Aorta (tissue), 5 donors: ENCODE results near the gene XPO4. TPM values are rescaled to one million over a fixed set of nuclear protein-coding genes. Genes with fewer than 3 reads are reported as not detected.

ENCODE experiments used
- ATAC-seq: fragments of 200-7000 bp; cut with Tn5 transposase; one replicate; pipeline ENCODE4 v1.9.1; 2022; ENCODE audit warnings: moderate library complexity; ENCODE audit not compliant: low FRiP score
- DNase-seq, 2 donors: peaks; one replicate each; pipeline ENCODE4 v3.0.0-alpha.2; 2020
- H3K27ac ChIP-seq, 2 donors: one replicate each; pipeline ENCODE4 v1.5.1; 2013; ENCODE audit warnings: low read length in 2 of 2, mild to moderate bottlenecking in 2 of 2, moderate library complexity in 2 of 2, control low read depth in 1 of 2, inconsistent platforms in 1 of 2, low read depth in 1 of 2
- H3K27me3 ChIP-seq, 2 donors: one replicate each; pipeline ENCODE4 v1.6.1; 2013; ENCODE audit warnings: control low read depth in 1 of 2, low read length in 1 of 2, mild to moderate bottlenecking in 1 of 2, moderate library complexity in 1 of 2; ENCODE audit not compliant: insufficient read depth in 2 of 2, control insufficient read depth in 1 of 2
- H3K36me3 ChIP-seq, 2 donors: one replicate each; pipeline ENCODE4 v1.6.1; 2013; ENCODE audit warnings: control low read depth in 1 of 2, low read length in 1 of 2, mild to moderate bottlenecking in 1 of 2; ENCODE audit not compliant: insufficient read depth in 2 of 2, control insufficient read depth in 1 of 2
- H3K4me1 ChIP-seq, 2 donors: one replicate each; pipeline ENCODE4 v1.6.1; 2013; ENCODE audit warnings: low read length in 2 of 2, control low read depth in 1 of 2, mild to moderate bottlenecking in 1 of 2, moderate library complexity in 1 of 2; ENCODE audit not compliant: insufficient read depth in 2 of 2, control insufficient read depth in 1 of 2
- H3K4me3 ChIP-seq, 2 donors: one replicate each; pipeline ENCODE4 v1.5.1; 2013; ENCODE audit warnings: low read length in 2 of 2, control low read depth in 1 of 2, mild to moderate bottlenecking in 1 of 2
- H3K9me3 ChIP-seq: one replicate; pipeline ENCODE4 v1.6.1; 2013; ENCODE audit warnings: mild to moderate bottlenecking, low read length; ENCODE audit not compliant: control insufficient read depth
- WGBS, 2 donors: extraction: QIAGEN DNeasy Blood & Tissue Kit; methylation state at CpG; one replicate each; pipeline ENCODE4 v1.1.7; 2013; 5-methylcytosine and 5-hydroxymethylcytosine counted together
- intact Hi-C, 2 donors: fragments of 100-400 bp; cut with DNase I; formaldehyde crosslinking; loops; one replicate each; pipeline versions ENCODE4 v1.14.2 to v1.15.0; 2022
- polyA plus RNA-seq, 2 donors: library from polyadenylated mRNA; stranded (reverse); fragments of 200-250 nt; gene quantifications; one replicate each; pipeline ENCODE4 v1.2.3, GENCODE V29; 2013
- total RNA-seq, 2 donors: library from RNA; stranded (reverse); fragmentation: NEBNext Ultra II Directional; extraction: Animal tissue kit (Norgen Biotek cat#: 25700); gene quantifications; one replicate each; pipeline ENCODE4 v1.2.1, GENCODE V29; 2021
- donor health status: healthy with polysubstance abuse.
- donor health status: Bipolar disorder and iron deficiency.
- donor health status: DM: no; HTN: no; CAD: no.
- donor health status: DM: no; HTN: no; CAD: no.
- donor health status: DM: yes; HTN: yes; CAD: no.

The XPO4 gene
- total and polyA plus RNA-seq, 4 donors = 0.88 to 14.8 (median 7.7) TPM

GRCh38 chr13:20799726-20800416 is 102.7 kb downstream of the XPO4 start:
- no peaks in the 10 kb centered on the region for H3K9me3 ChIP-seq
- 63 to 72% methylated on average over 6 of the region's 6 CpGs for WGBS, 2 donors
- H3K36me3 ChIP-seq = peaks cover 6 to 7% of the 10 kb centered on the region in 2 donors
- peaks cover 0 to 2% of the 10 kb centered on the region in 2 donors for H3K4me1 ChIP-seq
- DNase-seq = no peak
- no peak for ATAC-seq
- intact Hi-C loops = no loop called here
- H3K27ac ChIP-seq = no peak overlapping the region
- H3K27me3 ChIP-seq = no peaks in the 10 kb centered on the region
- no peak overlapping the region for H3K4me3 ChIP-seq

GRCh38 chr13:20798027-20798426 is 104.5 kb downstream of the XPO4 start:
- Histone ChIP-seq H3K36me3 (peaks cover 6 to 7% of the 10 kb centered on the region in 2 donors), H3K4me3 (no peak overlapping the region), H3K4me1 (peaks cover 0 to 2% of the 10 kb centered on the region in 2 donors), H3K27ac (no peak overlapping the region), H3K9me3 (no peaks in the 10 kb centered on the region), H3K27me3 (no peaks in the 10 kb centered on the region)
- intact Hi-C loops = no loop called here
- ATAC-seq = no peak
- 90 to 92% methylated on average over 4 of the region's 4 CpGs for WGBS, 2 donors
- no peak for DNase-seq

GRCh38 chr13:20796791-20797508 is 105.6 kb downstream of the XPO4 start:
- Histone ChIP-seq H3K9me3 (no peaks in the 10 kb centered on the region), H3K4me3 (no peak overlapping the region), H3K4me1 (peaks cover 0 to 2% of the 10 kb centered on the region in 2 donors), H3K36me3 (peaks cover 6 to 7% of the 10 kb centered on the region in 2 donors), H3K27ac (no peak overlapping the region), H3K27me3 (no peaks in the 10 kb centered on the region)
- ATAC-seq (no peak), DNase-seq (no peak)
- intact Hi-C loops = no loop called here
- WGBS, 2 donors = 47 to 56% methylated on average over 5 of the region's 5 CpGs

- 94 to 98% methylated on average over 7 of the region's 7 CpGs for WGBS, 2 donors
- Histone ChIP-seq H3K4me1 (no peaks in the 10 kb centered on the region), H3K36me3 (peaks cover 3% of the 10 kb centered on the region in 2 donors), H3K27ac (no peak overlapping the region), H3K9me3 (no peaks in the 10 kb centered on the region), H3K27me3 (no peaks in the 10 kb centered on the region), H3K4me3 (no peak overlapping the region)
- ATAC-seq (no peak), DNase-seq (no peak)
- intact Hi-C loops = no loop called here
These were observed 112.9 kb downstream of the XPO4 start for GRCh38 chr13:20789665-20790064.

GRCh38 chr13:20788312-20788711 is 114.2 kb downstream of the XPO4 start:
- peaks cover 3% of the 10 kb centered on the region in 2 donors for H3K36me3 ChIP-seq
- H3K4me3 ChIP-seq = no peak overlapping the region
- no peaks in the 10 kb centered on the region for H3K4me1 ChIP-seq
- intact Hi-C loops = no loop called here
- H3K9me3 ChIP-seq = no peaks in the 10 kb centered on the region
- DNase-seq (no peak), ATAC-seq (no peak)
- no peak overlapping the region for H3K27ac ChIP-seq
- no peaks in the 10 kb centered on the region for H3K27me3 ChIP-seq
- 97 to 98% methylated on average over 1 of the region's 1 CpG for WGBS, 2 donors

GRCh38 chr13:20787180-20787579 is 115.4 kb downstream of the XPO4 start:
- intact Hi-C loops = no loop called here
- peaks cover 3% of the 10 kb centered on the region in 2 donors for H3K36me3 ChIP-seq
- no peak for ATAC-seq

GRCh38 chr13:20782116-20782708 is 120.3 kb downstream of the XPO4 start:
- intact Hi-C loops = no loop called here
- no peaks in the 10 kb centered on the region for H3K4me1 ChIP-seq
- DNase-seq = no peak
- H3K4me3 ChIP-seq = no peak overlapping the region
- no peaks in the 10 kb centered on the region for H3K27me3 ChIP-seq
- no peak for ATAC-seq
- H3K9me3 ChIP-seq = no peaks in the 10 kb centered on the region
- H3K27ac ChIP-seq = no peak overlapping the region
- H3K36me3 ChIP-seq = peaks cover 3% of the 10 kb centered on the region in 2 donors
- 85 to 86% methylated on average over 3 of the region's 3 CpGs for WGBS, 2 donors

More at GRCh38 chr13:20787180-20787579, 115.4 kb downstream of the XPO4 start:
- Histone ChIP-seq H3K27me3 (no peaks in the 10 kb centered on the region), H3K27ac (no peak overlapping the region), H3K4me3 (no peak overlapping the region), H3K4me1 (no peaks in the 10 kb centered on the region), H3K9me3 (no peaks in the 10 kb centered on the region)
- DNase-seq = no peak
- 88 to 92% methylated on average over 5 of the region's 5 CpGs for WGBS, 2 donors

- Histone ChIP-seq H3K4me1 (no peaks in the 10 kb centered on the region), H3K27ac (no peak overlapping the region), H3K36me3 (peaks cover 0 to 3% of the 10 kb centered on the region in 2 donors), H3K27me3 (no peaks in the 10 kb centered on the region), H3K9me3 (no peaks in the 10 kb centered on the region), H3K4me3 (no peak overlapping the region)
- no peak for ATAC-seq
- intact Hi-C loops = no loop called here
- no peak for DNase-seq
- 67 to 78% methylated on average over 1 of the region's 1 CpG for WGBS, 2 donors
These were observed 122.2 kb downstream of the XPO4 start for GRCh38 chr13:20780317-20780716.
